ENCODE results near the gene GALNT11.
"Not testable (repeated sequence)": the region's sequence is repeated elsewhere in the genome, so short reads cannot be mapped to it uniquely, and the experiment has no call there.

GALNT11 gene

GRCh38 chr7:152027491-152028365 is 2.3 kb downstream of the GALNT11 start:
- DNase-seq, result peak in 2 of 5 experiments; percentile 19 to 74

GRCh38 chr7:152030059-152030458 is 4.6 kb downstream of the GALNT11 start:
- peak in 1 of 5 experiments; percentile 3 for DNase-seq

GRCh38 chr7:152030639-152031038 is 5.2 kb downstream of the GALNT11 start:
- not testable (repeated sequence) for DNase-seq

GRCh38 chr7:152035817-152036216 is 10.3 kb downstream of the GALNT11 start:
- DNase-seq, result no peak

GRCh38 chr7:152038410-152038809 is 12.9 kb downstream of the GALNT11 start:
- not testable (repeated sequence) for DNase-seq

- not testable (repeated sequence) for DNase-seq
Measured at GRCh38 chr7:152043086-152043485, 17.6 kb downstream of the GALNT11 start.

- not testable (repeated sequence) for DNase-seq
Measured at GRCh38 chr7:152044909-152045308, 19.4 kb downstream of the GALNT11 start.

- no peak for DNase-seq
Measured at GRCh38 chr7:152046531-152046930, 21.1 kb downstream of the GALNT11 start.

GRCh38 chr7:152048051-152048450 is 22.6 kb downstream of the GALNT11 start:
- DNase-seq, result no peak

GRCh38 chr7:152050547-152050971 is 25.1 kb downstream of the GALNT11 start:
- no peak for DNase-seq

GRCh38 chr7:152051968-152052367 is 26.5 kb downstream of the GALNT11 start:
- no peak for DNase-seq

- no peak for DNase-seq
Measured at GRCh38 chr7:152052771-152053170, 27.3 kb downstream of the GALNT11 start.

- no peak for DNase-seq
Measured at GRCh38 chr7:152054367-152055230, 29.1 kb downstream of the GALNT11 start.

GRCh38 chr7:152056621-152057274 is 31.3 kb downstream of the GALNT11 start:
- no peak for DNase-seq

- DNase-seq, result no peak
Measured at GRCh38 chr7:152059311-152059710, 33.8 kb downstream of the GALNT11 start.

- DNase-seq, result not testable (repeated sequence)
Measured at GRCh38 chr7:152061086-152061485, 35.6 kb downstream of the GALNT11 start.

- not testable (repeated sequence) for DNase-seq
Measured at GRCh38 chr7:152063192-152063591, 37.7 kb downstream of the GALNT11 start.

GRCh38 chr7:152063821-152064220 is 38.3 kb downstream of the GALNT11 start:
- not testable (repeated sequence) for DNase-seq

GRCh38 chr7:152065800-152066344 is 40.4 kb downstream of the GALNT11 start:
- not testable (repeated sequence) for DNase-seq

- no peak for DNase-seq
Measured at GRCh38 chr7:152072421-152072820, 46.9 kb downstream of the GALNT11 start.

GRCh38 chr7:152073352-152073751 is 47.9 kb downstream of the GALNT11 start:
- no peak for DNase-seq

GRCh38 chr7:152074673-152075072 is 49.2 kb downstream of the GALNT11 start:
- DNase-seq, result no peak
